ENCODE results near the gene CCDC92B. TPM values are rescaled to one million over a fixed set of nuclear protein-coding genes. Genes with fewer than 3 reads are reported as not detected.
"Not testable (repeated sequence)": the region's sequence is repeated elsewhere in the genome, so short reads cannot be mapped to it uniquely, and the experiment has no call there.

CCDC92B gene
- polyA plus RNA-seq, 1 donor = 1.5 TPM

- Histone ChIP-seq H3K36me3 (ENCODE audit: control insufficient read depth, insufficient read depth, low read length) (peaks cover 58% of the 10 kb centered on the region), H3K4me3 (ENCODE audit: low read length) (no peak overlapping the region), H3K27ac (ENCODE audit: low read length) (no peak overlapping the region), H3K27me3 (ENCODE audit: control insufficient read depth, insufficient read depth, low read length) (no peaks in the 10 kb centered on the region), H3K9me3 (ENCODE audit: control insufficient read depth, low read depth, low read length) (peaks cover 9% of the 10 kb centered on the region), H3K4me1 (ENCODE audit: control insufficient read depth, insufficient read depth, low read length) (no peaks in the 10 kb centered on the region)
- no CpG with 5 or more reads among the region's 40 CpGs for WGBS (ENCODE audit: insufficient coverage, low lambda C conversion rate)
- no peak for DNase-seq
Observed at GRCh38 chr17:2689411-2690164, 59.9 kb downstream of the CCDC92B start.

GRCh38 chr17:2688351-2689342 is 60.8 kb downstream of the CCDC92B start:
- peaks cover 9% of the 10 kb centered on the region for H3K9me3 ChIP-seq (ENCODE audit: control insufficient read depth, low read depth, low read length)
- DNase-seq = no peak
- H3K27me3 ChIP-seq (ENCODE audit: control insufficient read depth, insufficient read depth, low read length) = no peaks in the 10 kb centered on the region
- H3K27ac ChIP-seq (ENCODE audit: low read length) = no peak overlapping the region
- no CpG with 5 or more reads among the region's 27 CpGs for WGBS (ENCODE audit: insufficient coverage, low lambda C conversion rate)
- peaks cover 54% of the 10 kb centered on the region for H3K36me3 ChIP-seq (ENCODE audit: control insufficient read depth, insufficient read depth, low read length)
- H3K4me3 ChIP-seq (ENCODE audit: low read length) = no peak overlapping the region
- no peaks in the 10 kb centered on the region for H3K4me1 ChIP-seq (ENCODE audit: control insufficient read depth, insufficient read depth, low read length)

- Histone ChIP-seq H3K4me3 (ENCODE audit: low read length) (no peak overlapping the region), H3K9me3 (ENCODE audit: control insufficient read depth, low read depth, low read length) (peaks cover 8% of the 10 kb centered on the region), H3K27me3 (ENCODE audit: control insufficient read depth, insufficient read depth, low read length) (no peaks in the 10 kb centered on the region), H3K36me3 (ENCODE audit: control insufficient read depth, insufficient read depth, low read length) (peaks cover 40% of the 10 kb centered on the region), H3K4me1 (ENCODE audit: control insufficient read depth, insufficient read depth, low read length) (no peaks in the 10 kb centered on the region), H3K27ac (ENCODE audit: low read length) (no peak overlapping the region)
- no peak for DNase-seq
- 83% methylated on average over 1 of the region's 6 CpGs for WGBS (ENCODE audit: insufficient coverage, low lambda C conversion rate)
Observed at GRCh38 chr17:2687074-2687418, 62.4 kb downstream of the CCDC92B start.

DNA sequence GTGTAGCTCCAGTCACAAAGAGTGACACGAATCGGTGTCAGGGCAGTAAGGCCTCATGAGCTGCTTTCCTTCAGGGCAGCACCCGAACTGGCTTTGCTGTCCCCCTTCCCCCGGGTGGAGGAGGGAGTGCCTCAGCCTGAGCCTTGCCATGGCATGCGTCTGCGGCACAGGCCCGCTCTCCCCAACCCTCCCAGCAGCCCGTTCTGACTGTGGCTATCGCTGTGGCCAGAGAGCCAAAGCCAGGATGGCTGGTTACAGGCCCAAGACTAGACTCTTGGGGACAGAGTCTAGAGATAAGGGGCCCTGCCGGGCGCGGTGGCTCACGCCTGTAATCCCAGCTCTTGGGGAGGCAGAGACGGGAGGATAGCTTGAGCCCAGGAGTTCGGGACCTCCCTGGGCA is 63.8 kb downstream of the CCDC92B start:
- no peak overlapping the region for H3K27ac ChIP-seq (ENCODE audit: low read length)
- H3K27me3 ChIP-seq (ENCODE audit: control insufficient read depth, insufficient read depth, low read length) = no peaks in the 10 kb centered on the region
- no peaks in the 10 kb centered on the region for H3K4me1 ChIP-seq (ENCODE audit: control insufficient read depth, insufficient read depth, low read length)

GRCh38 chr17:2684549-2684948 is 64.9 kb downstream of the CCDC92B start:
- H3K4me1 ChIP-seq (ENCODE audit: control insufficient read depth, insufficient read depth, low read length) = no peaks in the 10 kb centered on the region
- H3K27me3 ChIP-seq (ENCODE audit: control insufficient read depth, insufficient read depth, low read length) = no peaks in the 10 kb centered on the region
- H3K4me3 ChIP-seq (ENCODE audit: low read length) = no peak overlapping the region
- no peak for DNase-seq
- peaks cover 41% of the 10 kb centered on the region for H3K36me3 ChIP-seq (ENCODE audit: control insufficient read depth, insufficient read depth, low read length)
- 96% methylated on average over 4 of the region's 18 CpGs for WGBS (ENCODE audit: insufficient coverage, low lambda C conversion rate)
- no peak overlapping the region for H3K27ac ChIP-seq (ENCODE audit: low read length)
- no peaks in the 10 kb centered on the region for H3K9me3 ChIP-seq (ENCODE audit: control insufficient read depth, low read depth, low read length)

More for the DNA sequence above, 63.8 kb downstream of the CCDC92B start:
- WGBS (ENCODE audit: insufficient coverage, low lambda C conversion rate) = no CpG with 5 or more reads among the region's 15 CpGs
- no peak overlapping the region for H3K4me3 ChIP-seq (ENCODE audit: low read length)
- no peak for DNase-seq
- H3K36me3 ChIP-seq (ENCODE audit: control insufficient read depth, insufficient read depth, low read length) = peaks cover 41% of the 10 kb centered on the region
- H3K9me3 ChIP-seq (ENCODE audit: control insufficient read depth, low read depth, low read length) = peaks cover 6% of the 10 kb centered on the region

DNA sequence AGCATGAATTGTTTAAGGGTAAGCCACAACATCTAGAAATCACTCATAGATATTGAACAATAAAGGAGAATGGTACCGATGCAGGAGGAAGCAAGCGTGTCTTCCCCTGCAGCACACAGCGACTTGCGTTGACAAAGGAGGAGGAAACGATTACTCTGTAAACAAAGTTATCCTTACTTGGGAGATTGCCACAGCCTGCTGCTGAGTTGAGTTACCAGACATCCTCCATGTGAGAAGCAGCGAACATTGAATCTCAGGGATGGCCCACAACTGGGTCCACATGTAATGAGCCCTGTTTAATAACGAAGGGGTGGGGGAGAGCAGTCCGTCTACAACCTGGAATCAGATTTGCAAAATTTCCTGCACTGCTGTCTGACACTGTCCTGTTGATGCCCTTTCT is 65.5 kb downstream of the CCDC92B start:
- no peaks in the 10 kb centered on the region for H3K27me3 ChIP-seq (ENCODE audit: control insufficient read depth, insufficient read depth, low read length)
- H3K9me3 ChIP-seq (ENCODE audit: control insufficient read depth, low read depth, low read length) = no peaks in the 10 kb centered on the region
- H3K4me1 ChIP-seq (ENCODE audit: control insufficient read depth, insufficient read depth, low read length) = no peaks in the 10 kb centered on the region
- H3K4me3 ChIP-seq (ENCODE audit: low read length) = no peak overlapping the region
- no peak overlapping the region for H3K27ac ChIP-seq (ENCODE audit: low read length)
- no CpG with 5 or more reads among the region's 8 CpGs for WGBS (ENCODE audit: insufficient coverage, low lambda C conversion rate)
- DNase-seq = no peak
- H3K36me3 ChIP-seq (ENCODE audit: control insufficient read depth, insufficient read depth, low read length) = peaks cover 40% of the 10 kb centered on the region

GRCh38 chr17:2682176-2682938 is 67.1 kb downstream of the CCDC92B start:
- Histone ChIP-seq H3K4me3 (ENCODE audit: low read length) (no peak overlapping the region), H3K9me3 (ENCODE audit: control insufficient read depth, low read depth, low read length) (no peaks in the 10 kb centered on the region), H3K27me3 (ENCODE audit: control insufficient read depth, insufficient read depth, low read length) (no peaks in the 10 kb centered on the region), H3K36me3 (ENCODE audit: control insufficient read depth, insufficient read depth, low read length) (peaks cover 41% of the 10 kb centered on the region), H3K27ac (ENCODE audit: low read length) (no peak overlapping the region), H3K4me1 (ENCODE audit: control insufficient read depth, insufficient read depth, low read length) (no peaks in the 10 kb centered on the region)
- WGBS (ENCODE audit: insufficient coverage, low lambda C conversion rate) = 70% methylated on average over 2 of the region's 3 CpGs
- DNase-seq = no peak

GRCh38 chr17:2681650-2682049 is 67.8 kb downstream of the CCDC92B start:
- WGBS (ENCODE audit: insufficient coverage, low lambda C conversion rate) = no CpG with 5 or more reads among the region's 7 CpGs
- no peak for DNase-seq
- Histone ChIP-seq H3K27me3 (ENCODE audit: control insufficient read depth, insufficient read depth, low read length) (no peaks in the 10 kb centered on the region), H3K36me3 (ENCODE audit: control insufficient read depth, insufficient read depth, low read length) (peaks cover 41% of the 10 kb centered on the region), H3K27ac (ENCODE audit: low read length) (no peak overlapping the region), H3K4me3 (ENCODE audit: low read length) (no peak overlapping the region), H3K9me3 (ENCODE audit: control insufficient read depth, low read depth, low read length) (no peaks in the 10 kb centered on the region), H3K4me1 (ENCODE audit: control insufficient read depth, insufficient read depth, low read length) (no peaks in the 10 kb centered on the region)

- H3K27ac ChIP-seq (ENCODE audit: low read length) = no peak overlapping the region
- peaks cover 45% of the 10 kb centered on the region for H3K36me3 ChIP-seq (ENCODE audit: control insufficient read depth, insufficient read depth, low read length)
- no peak overlapping the region for H3K4me3 ChIP-seq (ENCODE audit: low read length)
- H3K27me3 ChIP-seq (ENCODE audit: control insufficient read depth, insufficient read depth, low read length) = no peaks in the 10 kb centered on the region
- H3K4me1 ChIP-seq (ENCODE audit: control insufficient read depth, insufficient read depth, low read length) = no peaks in the 10 kb centered on the region
- no peak for DNase-seq
- H3K9me3 ChIP-seq (ENCODE audit: control insufficient read depth, low read depth, low read length) = no peaks in the 10 kb centered on the region
- 100% methylated on average over 1 of the region's 2 CpGs for WGBS (ENCODE audit: insufficient coverage, low lambda C conversion rate)
Observed at GRCh38 chr17:2680961-2681360, 68.5 kb downstream of the CCDC92B start.

DNA sequence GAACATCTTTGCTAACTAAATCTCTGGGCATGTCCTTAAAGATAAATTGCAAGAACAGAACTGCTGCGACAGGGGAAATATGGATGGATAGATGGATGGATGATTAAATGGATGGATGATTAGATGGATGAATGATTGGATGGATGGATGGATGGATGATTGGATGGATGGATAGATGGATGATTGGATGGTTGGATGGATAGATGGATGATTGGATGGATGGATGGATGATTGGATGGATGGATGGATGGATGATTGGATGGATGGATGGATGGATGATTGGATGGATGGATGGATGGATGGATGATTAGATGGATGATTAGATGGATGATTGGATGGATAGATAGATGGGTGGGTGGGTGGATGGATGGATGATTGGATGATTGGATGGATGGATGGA is 70.2 kb downstream of the CCDC92B start:
- H3K4me1 ChIP-seq (ENCODE audit: control insufficient read depth, insufficient read depth, low read length); H3K27me3 ChIP-seq (ENCODE audit: control insufficient read depth, insufficient read depth, low read length); H3K9me3 ChIP-seq (ENCODE audit: control insufficient read depth, low read depth, low read length); H3K27ac ChIP-seq (ENCODE audit: low read length); H3K4me3 ChIP-seq (ENCODE audit: low read length); DNase-seq: not testable (repeated sequence)
- WGBS (ENCODE audit: insufficient coverage, low lambda C conversion rate) = 100% methylated on average over 1 of the region's 1 CpG
- peaks cover 49% of the 10 kb centered on the region for H3K36me3 ChIP-seq (ENCODE audit: control insufficient read depth, insufficient read depth, low read length)

All from large intestine (tissue), 3 donors.